Measurements from ENCODE around the gene ANO4.

ANO4 gene

DNA sequence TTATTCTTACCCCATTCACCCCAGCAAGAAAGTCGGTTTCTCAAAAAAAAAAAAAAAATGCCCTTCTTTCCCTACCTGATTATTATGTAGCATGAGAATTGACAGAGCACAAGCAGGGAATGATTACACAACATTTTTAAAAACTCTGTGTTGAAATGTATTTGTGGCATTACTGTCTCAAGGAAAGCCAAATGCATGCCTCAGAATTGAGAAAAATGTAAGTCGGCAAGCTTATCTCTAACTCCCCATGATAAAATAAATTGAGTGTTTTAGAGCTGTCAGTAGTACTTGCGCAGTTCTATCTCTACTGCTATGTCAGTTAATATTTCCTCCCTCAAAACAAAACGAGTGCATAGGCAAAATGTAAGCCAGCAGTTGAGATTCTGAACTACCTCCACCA, 25.7 kb downstream of the ANO4 start:
- DNase-seq, result no peak

DNA sequence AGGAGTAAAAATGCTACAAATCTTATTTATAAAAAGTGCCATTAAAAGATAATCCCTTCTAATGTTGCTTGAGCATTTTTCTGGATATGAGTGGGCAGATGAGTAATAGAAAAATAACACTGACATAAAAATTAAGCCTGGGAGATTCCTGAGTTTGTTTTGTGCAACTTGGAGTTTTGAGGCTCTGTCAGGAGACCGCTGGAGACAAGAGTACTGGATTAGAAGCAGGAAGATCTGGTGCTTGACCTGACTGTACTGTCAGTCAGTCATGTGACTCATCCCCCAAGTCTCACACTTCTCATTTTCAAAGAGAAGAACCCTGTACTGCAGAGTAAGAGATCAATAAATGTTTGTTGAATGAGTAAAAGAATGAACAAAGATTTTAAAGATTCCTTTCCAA, 29.4 kb downstream of the ANO4 start:
- no peak for DNase-seq

DNA sequence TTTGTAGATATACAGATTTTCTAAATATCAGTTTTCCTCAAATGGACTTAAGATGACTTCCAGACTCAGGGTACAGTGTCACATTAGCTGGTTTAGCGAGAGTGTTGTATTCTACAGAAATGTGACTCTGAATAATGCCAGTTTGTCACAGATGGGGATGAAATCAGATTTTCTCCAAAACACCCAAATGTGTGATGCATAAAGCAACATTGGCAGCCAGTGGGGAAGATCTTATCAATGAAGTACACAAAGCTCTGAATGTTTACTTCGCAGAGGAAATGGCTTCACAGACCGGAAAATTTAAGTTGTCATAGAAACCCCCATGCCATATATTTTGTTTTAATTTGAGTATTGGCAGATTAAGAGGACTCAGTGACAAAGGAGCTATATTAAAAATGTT, 29.9 kb downstream of the ANO4 start:
- DNase-seq, result no peak

GRCh38 chr12:100826323-100826722, 31.7 kb downstream of the ANO4 start:
- DNase-seq, result no peak

DNA sequence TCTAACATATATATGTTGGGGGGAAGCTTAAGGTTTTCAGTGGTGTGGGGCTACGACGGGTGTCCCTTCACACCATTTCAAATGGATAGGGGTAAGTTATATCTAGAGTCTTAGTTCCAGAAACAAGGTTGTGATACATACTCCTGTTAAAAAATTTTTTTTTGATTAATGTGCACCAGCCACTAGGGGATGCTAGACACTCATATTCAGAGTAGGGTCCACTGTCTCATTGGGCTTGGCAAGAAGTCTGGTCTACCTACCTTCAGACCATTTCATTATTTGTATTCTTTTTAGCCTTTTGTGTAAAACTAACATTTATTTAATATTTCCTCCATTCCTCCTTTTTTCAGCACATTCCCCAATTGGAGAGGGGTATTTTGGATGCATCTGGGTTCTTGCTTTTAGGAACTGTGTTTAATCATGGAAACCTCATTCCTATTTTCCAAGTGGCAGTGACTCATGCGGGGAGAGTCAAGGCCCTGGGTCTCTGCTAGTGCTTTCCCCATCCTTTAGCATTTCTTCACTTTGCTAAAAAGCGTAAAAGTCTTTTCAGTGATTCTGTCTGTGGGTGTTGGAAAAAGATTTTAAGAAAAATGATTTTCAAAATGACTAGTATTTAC, 33.4 kb downstream of the ANO4 start:
- no peak for DNase-seq

DNA sequence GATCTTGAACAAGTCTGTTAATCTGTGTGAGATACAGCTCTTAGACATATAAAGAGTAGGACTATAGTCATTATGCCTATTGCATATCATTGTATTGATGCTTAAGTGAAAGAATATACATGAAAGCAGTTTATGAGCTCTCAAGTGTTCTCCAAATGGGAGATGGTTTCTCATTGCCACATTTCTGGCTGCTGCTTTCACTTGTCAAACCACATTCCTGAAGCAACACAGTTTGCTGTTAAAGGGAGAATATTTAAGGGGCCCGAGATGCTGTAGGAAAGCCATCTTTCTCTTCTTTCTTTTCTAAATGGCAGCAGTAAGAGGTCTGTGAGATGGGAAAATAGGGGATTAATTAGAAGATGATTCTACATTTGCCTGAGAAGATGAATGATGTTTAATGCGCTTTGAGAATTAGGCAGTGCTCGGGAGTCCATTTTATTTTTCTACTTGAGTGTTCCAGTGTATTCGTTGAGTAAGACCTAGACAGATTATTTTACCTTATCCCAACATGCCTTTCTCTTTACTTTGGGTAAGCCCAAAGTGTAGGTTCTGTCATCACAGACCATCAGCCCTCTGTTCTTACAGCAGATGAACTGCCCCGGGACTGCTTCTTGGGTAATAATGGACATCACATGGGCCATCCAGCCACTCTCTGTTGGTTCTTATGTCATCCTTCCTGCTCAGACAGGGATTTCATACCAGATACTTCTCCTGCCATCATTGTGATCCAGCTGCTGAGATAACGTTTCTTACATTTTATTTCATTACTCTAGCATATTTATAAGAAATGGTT, 35.6 kb downstream of the ANO4 start:
- no peak for DNase-seq

DNA sequence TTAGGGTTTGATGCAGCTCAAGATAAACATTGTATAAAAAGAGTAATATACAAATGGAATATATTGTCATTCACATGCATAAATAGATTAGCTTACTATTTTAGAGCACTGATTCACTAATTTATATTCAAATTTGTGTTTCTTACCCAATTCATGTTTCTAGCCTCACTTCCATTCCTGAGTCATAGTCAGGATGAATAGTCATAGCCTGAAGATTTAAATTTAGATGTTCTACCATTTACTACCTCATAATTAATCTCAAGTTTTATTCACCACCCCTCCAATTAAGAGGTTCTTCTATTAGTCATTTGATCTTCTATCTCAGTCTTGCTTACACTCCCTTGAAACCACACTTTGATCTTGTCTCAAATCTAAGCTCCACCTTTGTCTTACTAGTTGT, 38.7 kb downstream of the ANO4 start:
- no peak for DNase-seq

- DNase-seq, result no peak
These were observed 46.2 kb downstream of the ANO4 start for GRCh38 chr12:100840748-100841147.

GRCh38 chr12:100842156-100842555, 47.6 kb downstream of the ANO4 start:
- no peak for DNase-seq

GRCh38 chr12:100843061-100843460, 48.5 kb downstream of the ANO4 start:
- DNase-seq, result no peak

DNA sequence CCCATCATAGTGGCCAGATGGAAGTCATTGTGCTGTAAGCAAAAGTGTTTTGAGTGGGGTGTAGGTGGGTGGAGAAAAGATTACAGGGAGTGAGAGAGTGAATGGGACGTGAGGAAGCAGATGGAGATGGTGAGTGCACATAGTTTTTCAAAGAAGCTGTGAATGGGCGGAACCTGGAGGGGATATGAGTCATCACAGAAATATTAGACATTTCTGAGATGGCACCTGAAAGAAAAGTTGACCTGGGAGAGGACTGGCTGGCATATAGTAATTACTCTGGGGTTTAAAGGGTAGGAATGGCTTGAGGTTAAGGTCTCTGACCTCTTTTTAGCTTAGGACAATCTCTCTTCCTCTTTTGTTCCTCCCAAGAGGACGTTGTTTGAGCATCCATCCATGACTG, 50.5 kb downstream of the ANO4 start:
- DNase-seq, result no peak

GRCh38 chr12:100851637-100852036, 57.1 kb downstream of the ANO4 start:
- DNase-seq, result no peak

GRCh38 chr12:100857418-100857817, 62.8 kb downstream of the ANO4 start:
- no peak for DNase-seq

- no peak for DNase-seq
These were observed 63.4 kb downstream of the ANO4 start for GRCh38 chr12:100857971-100858370.

GRCh38 chr12:100858656-100859055, 64.1 kb downstream of the ANO4 start:
- no peak for DNase-seq

- DNase-seq, result no peak
These were observed 64.6 kb downstream of the ANO4 start for GRCh38 chr12:100859063-100859627.

- DNase-seq, result no peak
These were observed 66.0 kb downstream of the ANO4 start for GRCh38 chr12:100860611-100861010.

DNA sequence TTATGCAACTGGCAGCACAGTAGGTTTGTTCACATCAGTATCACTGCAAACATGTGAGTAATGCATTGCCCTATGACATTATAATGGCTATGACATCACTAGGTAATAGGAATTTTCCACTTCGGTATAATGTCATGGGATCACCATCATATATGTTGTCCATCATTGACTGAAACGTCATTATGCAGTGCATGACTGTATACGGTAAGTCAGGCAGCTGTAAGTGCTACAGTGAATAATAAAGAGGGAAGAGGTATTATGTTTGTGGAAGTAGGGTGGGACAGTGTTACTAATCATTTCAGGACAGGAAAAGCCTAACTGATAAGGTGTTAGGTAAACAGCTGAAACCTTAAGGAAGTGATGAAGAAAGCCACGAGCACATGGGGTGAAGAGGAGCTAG, 68.1 kb downstream of the ANO4 start:
- no peak for DNase-seq

DNA sequence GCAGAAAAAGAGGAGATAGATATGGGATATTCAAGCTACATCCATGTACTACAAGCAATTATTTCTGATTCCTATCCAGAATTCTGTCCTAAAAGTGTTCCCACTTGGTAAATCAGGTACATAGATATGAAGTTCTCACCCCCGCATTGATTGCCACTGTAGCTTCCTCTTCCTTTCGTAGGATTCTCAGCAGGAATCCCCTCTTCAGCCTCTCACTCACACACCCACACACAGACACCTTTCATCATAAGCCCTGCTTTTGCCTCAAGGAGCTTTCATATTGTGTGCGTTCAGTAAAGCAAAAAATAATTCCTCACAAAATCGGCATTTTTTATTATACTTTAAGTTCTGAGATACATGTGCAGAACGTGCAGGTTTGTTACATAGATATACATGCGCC, 69.8 kb downstream of the ANO4 start:
- no peak for DNase-seq

DNA sequence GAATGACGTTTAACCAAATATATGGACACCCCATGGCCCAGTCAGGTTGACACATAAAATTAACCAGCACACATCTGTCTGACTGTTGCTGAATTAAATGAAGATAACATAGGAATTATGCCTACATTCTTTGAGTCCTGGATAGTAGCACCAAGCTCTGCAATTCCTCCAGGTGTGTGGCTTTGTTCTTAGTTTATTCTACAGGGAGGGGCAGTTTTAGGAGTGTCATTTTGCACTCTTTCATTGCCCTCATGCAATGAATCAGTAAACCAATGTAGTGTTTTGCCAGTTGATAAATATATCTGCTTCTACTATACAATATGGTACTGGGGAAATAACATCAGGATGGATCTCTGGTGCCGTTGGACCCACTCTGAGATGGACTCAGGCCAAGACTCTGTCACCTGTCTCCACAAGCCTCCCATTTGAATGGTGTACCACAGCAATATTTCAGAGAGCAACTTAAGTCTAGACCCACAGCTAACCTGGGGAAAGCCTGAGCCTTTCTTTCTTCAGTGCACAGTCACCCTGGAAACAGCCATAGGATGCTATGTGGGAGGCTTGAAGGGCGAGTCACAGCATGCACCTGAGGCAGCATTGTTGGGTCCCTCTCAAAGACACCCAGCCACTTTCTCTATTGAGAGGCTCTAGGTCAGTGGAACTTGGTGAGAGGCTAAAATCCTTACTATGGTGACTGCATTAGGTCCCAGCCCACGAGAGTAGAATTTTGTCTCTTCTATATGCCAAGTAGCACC, 73.2 kb downstream of the ANO4 start:
- no peak for DNase-seq

GRCh38 chr12:100868487-100868886, 73.9 kb downstream of the ANO4 start:
- DNase-seq, result no peak

DNA sequence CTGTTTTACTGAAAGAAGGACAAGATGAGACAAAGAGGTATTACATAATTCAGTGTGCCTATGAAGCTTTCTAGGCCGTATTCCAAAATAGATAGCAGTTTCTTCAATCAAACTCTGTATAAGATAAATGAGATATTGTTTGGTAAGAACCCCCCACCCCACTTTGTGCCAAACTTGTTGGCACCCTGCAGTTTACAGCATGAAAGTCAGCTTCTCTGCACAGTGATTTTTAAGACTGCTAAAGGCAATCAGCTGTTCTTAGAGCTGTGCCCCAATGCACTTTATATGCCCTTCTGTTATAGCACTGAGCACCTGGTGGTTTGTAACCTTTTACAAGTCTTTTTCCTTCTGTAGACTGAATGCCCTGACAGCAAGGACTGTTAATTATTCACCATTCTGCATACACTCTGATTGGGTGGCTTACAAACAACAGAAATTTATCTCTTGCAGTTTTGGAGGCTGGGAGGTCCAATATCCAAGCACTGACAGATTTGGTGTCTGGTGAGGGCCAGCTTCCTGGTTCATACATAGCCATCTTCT, 76.7 kb downstream of the ANO4 start:
- no peak for DNase-seq

GRCh38 chr12:100875156-100875555, 80.6 kb downstream of the ANO4 start:
- no peak for DNase-seq
